Measurements from ENCODE around the gene TEAD4.

TEAD4 gene

DNA sequence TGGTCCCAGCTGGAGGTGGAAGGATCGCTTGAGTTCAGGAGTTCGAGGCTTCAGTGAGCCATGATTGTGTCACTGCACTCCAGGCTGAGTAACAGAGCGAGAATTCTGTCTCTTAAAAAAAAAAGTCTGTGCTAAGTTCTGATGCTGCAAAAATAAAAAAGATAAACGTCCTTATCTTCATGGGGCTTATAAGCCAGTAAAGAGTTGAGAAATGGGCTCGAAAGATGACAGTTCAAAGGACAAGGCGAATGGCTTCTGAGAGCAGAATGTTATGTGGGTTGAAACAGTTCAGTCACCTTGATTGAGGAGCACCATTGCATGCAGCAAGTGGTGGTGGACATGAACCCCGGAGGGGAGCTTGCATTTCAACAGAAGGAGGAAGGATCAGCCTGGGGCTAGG lies 122.7 kb downstream of the TEAD4 start:
- DNase-seq (ENCODE audit: low read depth) = no peak
- no peak overlapping the region for H3K4me3 ChIP-seq (ENCODE audit: low read depth, low read length)
- TF ChIP-seq, protein P1, sequence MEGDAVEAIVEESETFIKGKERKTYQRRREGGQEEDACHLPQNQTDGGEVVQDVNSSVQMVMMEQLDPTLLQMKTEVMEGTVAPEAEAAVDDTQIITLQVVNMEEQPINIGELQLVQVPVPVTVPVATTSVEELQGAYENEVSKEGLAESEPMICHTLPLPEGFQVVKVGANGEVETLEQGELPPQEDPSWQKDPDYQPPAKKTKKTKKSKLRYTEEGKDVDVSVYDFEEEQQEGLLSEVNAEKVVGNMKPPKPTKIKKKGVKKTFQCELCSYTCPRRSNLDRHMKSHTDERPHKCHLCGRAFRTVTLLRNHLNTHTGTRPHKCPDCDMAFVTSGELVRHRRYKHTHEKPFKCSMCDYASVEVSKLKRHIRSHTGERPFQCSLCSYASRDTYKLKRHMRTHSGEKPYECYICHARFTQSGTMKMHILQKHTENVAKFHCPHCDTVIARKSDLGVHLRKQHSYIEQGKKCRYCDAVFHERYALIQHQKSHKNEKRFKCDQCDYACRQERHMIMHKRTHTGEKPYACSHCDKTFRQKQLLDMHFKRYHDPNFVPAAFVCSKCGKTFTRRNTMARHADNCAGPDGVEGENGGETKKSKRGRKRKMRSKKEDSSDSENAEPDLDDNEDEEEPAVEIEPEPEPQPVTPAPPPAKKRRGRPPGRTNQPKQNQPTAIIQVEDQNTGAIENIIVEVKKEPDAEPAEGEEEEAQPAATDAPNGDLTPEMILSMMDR (IDR thresholded peaks at IDR 0.05; ENCODE audit: insufficient read depth, low read depth, low read length, missing control alignments) = no peak

DNA sequence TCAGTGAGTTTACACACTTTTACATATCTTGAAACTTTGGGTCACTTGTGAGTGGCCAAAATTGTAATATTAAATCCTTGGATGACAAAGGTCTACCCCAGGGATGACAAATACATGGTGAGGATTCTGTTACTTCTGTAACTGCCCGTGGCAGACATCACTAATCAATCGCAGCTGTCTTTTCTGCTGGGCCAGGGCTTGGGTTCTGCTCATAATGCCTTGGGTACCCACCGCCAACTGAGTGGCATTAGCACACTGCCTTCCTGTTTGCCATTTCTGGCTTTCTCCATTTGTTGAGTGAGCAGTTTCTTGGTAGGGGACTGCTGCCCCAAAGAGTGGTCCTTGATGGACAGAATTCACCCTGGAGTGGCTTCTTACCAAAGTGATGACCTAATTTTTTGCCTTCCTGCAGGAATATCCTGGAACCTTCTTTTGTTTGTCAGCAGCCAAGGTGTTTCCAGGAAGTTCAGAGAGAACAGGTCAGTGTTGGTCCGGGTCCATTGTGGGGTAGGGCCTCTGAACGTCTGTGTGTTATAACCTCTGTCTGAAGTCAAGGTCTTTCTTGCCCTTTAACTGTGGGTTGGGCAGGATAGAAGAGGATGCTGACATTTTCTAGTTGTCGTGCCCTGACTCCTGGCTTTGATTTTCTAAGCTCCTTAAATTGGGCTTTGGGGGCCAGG lies 124.2 kb downstream of the TEAD4 start:
- no peak for DNase-seq (ENCODE audit: low read depth)
- TF ChIP-seq, protein P1 (IDR thresholded peaks at IDR 0.05; ENCODE audit: insufficient read depth, low read depth, low read length, missing control alignments) = no peak
- no peak overlapping the region for H3K4me3 ChIP-seq (ENCODE audit: low read depth, low read length)

DNA sequence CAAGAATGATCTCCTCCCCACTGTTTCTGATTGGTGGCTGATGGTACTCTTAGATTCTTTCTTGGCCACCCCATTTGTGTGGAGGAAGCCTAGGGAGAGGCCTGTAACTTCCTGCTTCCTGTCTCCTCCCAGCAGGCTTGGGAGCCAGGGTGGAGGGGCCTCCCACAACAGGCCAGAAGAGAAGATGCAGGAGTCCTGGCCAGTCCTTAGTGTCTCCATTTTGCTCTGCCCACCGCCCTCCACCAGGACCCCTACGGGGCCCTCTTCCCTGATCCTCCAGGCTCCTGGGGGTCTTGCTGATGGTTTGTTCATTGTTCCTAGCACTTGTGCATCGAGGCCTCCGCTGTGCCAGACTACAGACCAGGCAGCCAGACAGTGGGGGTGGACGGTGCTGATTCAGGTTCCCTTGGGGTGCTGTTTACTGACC lies 124.7 kb downstream of the TEAD4 start:
- no peak for DNase-seq (ENCODE audit: low read depth)
- TF ChIP-seq, protein P1 (IDR thresholded peaks at IDR 0.05; ENCODE audit: insufficient read depth, low read depth, low read length, missing control alignments) = no peak

DNA sequence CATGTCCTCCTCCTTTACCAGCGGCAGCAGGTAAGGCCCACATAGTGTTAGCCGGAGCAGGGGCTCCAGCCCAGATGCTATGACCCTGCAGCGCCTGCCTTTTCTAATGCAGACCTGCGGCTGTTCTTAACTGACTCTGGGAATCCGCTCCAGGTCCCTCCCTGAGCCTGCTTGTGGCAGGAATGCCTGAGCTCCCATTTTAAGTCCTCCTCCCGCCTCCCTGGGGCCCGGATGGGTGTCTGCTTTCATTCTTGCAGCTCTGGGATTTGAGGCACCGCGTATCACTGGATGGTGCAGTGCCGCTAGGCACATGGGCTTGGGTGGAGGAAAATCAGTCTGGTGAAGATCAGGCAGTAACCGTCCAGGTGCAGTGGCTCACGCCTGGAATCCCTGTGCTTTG lies 125.5 kb downstream of the TEAD4 start:
- TF ChIP-seq, protein P1 (IDR thresholded peaks at IDR 0.05; ENCODE audit: insufficient read depth, low read depth, low read length, missing control alignments) = no peak
- H3K4me3 ChIP-seq (ENCODE audit: low read depth, low read length) = no peak overlapping the region
- no peak for DNase-seq (ENCODE audit: low read depth)

More for the DNA sequence above, 124.7 kb downstream of the TEAD4 start:
- H3K4me3 ChIP-seq (ENCODE audit: low read depth, low read length) = no peak overlapping the region

DNA sequence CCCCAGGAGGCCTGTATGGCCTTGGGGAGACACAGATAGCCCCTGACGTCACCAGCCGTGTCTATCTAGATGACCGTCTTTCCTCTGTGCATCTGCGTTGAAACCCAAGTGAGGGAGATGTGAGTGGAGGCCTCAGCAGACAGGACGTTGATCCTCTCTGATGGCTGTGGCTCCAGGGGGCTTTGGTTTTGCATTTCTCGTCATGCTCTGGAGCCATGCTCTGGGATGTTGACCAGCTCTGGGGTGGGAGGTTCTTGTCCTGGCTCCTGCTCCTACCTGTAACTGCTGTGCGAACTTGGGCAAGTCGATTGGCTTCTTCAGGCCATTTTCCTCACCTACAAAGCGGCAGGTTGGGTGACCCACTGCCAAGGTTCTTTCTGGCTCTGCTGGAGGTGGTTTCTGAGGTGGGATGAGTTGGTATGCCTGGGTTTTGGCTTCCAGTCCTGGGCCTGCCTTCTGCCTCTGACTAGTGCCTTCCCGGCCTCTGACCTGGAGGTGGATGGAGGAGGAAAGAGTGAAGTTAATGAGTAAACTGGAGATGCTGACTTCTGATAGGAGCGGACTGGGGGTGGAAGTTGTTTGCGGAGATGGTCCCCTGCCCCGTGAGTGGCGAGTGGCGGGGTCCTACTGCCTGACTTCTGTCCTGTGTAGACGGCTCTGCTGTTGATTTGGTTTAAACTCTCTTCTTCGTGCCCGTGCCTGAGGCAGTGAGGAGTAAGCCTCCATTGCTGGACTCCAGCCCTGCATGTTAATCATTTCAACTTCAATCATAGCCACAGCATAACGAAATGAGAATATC lies 126.3 kb downstream of the TEAD4 start:
- TF ChIP-seq, protein P1 (IDR thresholded peaks at IDR 0.05; ENCODE audit: insufficient read depth, low read depth, low read length, missing control alignments) = no peak
- H3K4me3 ChIP-seq (ENCODE audit: low read depth, low read length) = no peak overlapping the region
- no peak for DNase-seq (ENCODE audit: low read depth)

DNA sequence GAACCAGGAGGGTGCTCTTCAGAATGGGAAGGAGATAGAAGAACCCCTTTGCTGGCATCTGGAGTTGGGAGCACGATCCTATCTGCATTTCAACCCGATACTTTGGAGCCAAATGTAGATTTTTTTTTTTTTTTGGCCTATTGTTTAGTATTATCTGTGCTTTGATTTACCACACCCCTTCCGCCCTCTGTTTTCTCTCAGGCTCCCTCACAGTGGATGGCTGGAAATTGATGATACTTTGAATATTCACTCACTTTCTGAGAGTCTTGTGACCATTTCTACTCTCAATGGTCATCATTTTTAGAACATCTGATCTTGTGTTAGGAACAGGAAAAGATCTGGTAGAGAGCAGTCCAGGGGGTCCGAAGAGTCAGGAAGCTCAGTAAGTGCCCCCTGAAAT lies 127.0 kb downstream of the TEAD4 start:
- TF ChIP-seq, protein P1 (IDR thresholded peaks at IDR 0.05; ENCODE audit: insufficient read depth, low read depth, low read length, missing control alignments) = no peak
- no peak for DNase-seq (ENCODE audit: low read depth)

More for the DNA sequence above, 127.0 kb downstream of the TEAD4 start:
- H3K4me3 ChIP-seq (ENCODE audit: low read depth, low read length) = no peak overlapping the region
